Islet precursor cell (in vitro differentiated cells): ENCODE results near the gene QSOX2.

ENCODE experiments used
- DNase-seq: peaks from one replicate; pipeline ENCODE4 v3.0.0-alpha.2; 2018

Gene QSOX2

DNA sequence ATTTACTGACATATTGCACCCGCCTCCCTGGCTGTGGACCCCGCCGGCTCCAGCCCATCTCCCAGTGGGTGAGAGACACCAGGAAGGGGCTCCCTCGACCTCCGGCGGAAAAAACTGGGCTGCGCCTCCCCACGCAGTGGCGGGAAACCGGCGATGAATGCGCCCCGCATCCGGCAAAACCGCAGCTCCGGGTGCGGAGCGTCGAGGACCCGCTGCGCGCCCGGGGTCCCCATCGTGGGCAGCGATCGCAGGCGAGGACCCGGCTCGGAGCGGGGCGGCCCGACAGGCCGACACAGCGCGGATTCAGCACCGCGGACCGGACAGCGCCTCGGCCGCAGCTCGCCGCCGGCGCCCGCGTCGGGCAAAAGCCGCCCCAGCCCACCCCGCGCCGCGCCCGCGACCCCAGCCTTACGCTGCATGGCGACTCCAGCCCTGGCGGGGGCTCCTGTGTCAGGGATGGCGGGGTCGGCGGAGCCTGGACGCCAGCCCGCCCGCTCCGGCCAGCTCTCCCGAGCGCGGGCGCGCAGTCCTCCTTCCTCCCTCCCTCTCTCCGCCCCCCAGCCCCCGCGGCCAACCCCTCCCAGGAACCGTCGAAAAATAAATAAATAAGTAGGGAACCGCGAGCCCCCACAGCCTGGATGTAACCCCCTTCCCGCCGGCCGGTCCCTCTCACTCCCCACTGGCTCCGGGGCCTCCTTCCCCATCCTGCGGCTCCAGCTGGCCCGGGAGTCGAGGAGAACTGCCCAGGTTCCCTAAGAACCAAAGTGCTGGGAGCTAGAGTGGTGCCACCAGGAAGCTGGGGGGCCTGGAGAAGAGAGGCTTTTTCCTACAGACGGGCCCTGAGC, 43.8 kb downstream of the QSOX2 start:
- peak; percentile 65 for DNase-seq

DNA sequence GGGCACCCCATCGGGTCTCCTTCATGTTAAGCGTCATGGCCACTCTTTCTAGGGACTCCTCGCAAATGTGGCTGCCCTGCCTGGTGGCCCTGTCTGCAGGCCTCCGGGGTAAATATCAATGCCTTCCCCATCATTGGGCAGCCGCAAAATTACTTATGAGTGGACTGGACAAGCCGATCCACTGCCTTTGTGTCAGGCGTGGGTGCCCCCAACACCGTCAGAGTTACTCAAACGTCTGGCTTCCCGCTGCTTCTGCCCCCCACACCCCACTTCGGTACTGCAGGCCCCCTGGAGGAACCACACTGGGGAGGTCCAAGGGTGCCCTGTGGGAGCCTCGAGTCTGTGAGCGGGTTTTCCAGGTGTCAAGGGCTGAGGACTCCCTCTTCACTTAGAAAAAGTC, 44.4 kb downstream of the QSOX2 start:
- no peak for DNase-seq

DNA sequence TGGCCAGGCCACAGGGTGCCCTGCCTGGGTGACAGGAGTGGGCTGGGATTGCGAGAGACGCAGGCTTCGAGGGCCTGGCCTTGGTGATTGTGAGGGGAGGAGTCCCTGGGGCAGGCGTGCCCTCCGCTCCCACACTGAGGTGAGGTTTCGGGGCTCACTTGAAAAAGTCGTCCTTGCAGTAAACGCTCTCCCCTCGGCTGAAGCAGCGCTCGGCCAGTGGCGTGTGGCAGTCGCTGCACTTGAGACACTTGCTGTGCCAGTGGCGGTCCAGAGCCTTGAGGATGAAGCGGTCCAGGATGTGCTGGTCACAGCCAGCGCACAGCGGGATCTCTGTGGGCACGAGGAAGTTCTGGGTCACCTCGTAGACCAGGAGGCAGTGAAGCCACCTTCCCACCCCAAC, 45.2 kb downstream of the QSOX2 start:
- no peak for DNase-seq

DNA sequence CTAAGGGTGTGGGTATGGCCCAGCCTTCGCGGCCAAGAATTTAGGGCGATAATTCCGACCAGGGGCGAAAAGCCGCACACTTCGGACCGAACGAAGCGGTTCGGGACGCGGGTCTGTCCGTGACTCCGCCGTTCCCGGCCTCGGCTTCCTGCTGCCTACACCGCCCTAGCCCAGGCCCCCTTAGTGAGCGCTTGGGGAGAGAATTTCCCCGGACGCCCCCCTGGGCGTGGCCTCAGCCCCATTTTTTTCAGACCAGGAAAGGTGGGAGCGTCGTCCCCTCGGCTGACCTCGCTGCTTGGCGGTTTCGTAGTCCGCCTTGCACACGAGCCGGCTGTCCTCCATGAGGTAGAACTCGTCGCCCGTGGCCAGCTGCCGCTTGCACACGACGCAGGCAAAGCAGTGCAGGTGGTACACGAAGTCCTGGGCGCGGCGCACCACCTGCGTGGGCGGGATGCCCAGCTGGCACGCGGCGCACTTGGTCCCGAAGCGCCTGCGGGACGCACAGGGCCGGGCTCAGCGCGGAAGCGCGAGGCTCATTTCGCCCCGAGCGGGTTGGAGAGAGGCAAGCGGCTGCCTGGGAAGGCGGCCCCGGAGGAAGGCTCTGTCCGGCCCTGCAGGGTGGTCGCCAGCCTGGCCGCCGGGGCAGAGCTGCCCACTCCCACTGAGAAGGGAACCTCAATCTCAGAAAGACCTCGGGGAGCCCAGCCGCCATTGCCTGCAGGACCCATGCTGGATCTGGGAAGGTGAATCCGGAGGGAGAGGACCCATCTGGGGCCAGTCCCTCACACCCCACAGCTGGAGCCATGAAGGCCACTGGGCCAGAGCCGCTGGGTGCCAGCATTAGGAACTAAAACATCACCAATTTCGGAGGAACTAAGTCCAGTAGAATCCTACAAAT, 46.0 kb downstream of the QSOX2 start:
- no peak for DNase-seq

DNA sequence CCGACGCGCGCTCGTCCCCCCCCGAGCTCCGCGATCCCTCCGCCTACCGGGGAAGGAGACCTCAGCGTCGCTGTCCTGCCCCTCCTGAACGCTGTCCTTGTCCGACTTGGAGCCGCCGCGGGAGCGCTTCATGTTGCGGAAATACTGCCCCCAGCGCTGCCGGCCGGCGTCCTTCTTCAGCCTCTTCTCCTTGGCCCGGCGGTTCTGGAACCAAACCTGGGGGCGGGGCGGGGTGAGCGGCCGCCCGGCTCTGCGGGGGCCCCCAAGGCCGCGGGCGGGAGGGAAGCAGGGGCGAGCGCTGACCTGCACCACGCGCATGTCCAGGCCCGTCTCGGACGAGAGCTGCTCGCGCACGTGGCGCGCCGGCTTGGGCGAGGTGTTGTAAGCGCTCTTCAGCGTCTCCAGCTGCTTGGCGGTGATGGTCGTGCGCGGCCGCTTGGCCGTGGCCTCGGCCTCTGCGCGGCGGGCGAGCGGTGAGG, 47.0 kb downstream of the QSOX2 start:
- no peak for DNase-seq

DNA sequence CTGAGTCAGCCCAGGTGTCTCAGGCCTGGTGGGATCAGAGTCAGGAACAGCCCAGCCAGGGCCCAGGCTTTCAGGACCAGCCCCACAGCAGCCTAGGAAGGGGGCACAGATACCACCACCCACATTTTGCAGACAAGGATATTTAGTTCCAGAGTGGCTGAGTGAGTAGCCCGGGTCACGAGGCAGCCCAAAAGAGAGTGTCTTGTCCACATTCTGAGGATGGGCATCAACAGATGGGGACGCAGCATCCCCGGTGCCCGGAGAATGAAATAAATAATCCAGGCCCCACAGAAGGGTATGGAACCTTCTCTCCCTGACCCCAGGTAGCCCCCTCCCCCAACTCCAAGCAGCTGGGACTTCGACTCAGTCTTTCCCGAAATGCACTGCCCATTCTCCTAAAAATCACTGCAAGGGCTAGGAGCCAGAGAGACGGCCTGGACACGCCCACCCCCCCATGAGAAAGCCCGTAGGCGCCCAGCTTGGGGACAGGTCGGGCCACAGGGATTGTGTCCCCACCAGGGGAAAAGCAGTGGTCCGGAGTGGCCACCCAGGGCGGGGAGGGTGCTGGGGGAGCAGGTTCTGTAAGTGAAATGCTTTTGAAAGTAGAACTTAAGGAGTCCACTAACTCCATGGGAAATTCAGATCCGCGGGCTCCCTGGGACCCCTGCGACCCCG, 47.5 kb downstream of the QSOX2 start:
- DNase-seq = no peak

DNA sequence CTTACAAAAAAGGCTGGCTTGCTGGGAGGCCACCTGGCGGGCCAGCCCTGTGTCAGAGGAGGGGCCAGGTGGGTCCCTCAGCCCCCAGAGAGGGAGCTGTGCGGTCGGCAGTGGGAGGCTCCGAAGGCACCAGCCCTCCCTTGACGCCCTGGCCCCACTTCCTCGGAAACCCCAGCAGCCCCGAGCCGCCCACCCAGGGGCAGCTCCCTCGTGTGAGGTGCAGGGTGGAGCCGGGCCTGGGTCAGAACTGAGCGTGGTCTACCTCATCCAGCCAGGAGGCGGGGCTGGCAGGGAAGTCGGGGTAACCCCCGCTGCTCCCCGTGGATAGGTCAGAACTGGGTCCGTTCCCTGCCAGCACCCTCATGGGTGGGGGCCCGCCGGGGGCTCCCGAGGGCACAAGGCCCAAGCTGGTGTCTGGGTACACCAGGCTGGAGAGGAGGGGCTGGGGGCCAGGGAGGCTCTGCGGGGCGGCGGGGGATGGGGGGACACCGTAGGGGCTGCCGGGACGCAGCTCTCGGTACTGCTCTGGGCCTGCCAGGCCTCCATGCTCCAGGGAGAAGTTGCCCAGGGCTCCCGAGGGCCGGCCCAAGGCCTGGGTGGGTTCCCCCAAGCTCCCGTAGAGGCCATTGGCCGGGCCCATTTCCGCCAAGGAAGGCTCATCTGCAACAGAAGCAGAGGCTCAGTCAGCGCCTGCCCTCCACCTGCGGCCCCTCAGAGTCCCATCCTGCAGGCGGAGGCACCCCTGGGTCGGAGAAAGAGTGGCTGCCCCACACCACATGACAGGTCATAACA, 48.3 kb downstream of the QSOX2 start:
- no peak for DNase-seq

DNA sequence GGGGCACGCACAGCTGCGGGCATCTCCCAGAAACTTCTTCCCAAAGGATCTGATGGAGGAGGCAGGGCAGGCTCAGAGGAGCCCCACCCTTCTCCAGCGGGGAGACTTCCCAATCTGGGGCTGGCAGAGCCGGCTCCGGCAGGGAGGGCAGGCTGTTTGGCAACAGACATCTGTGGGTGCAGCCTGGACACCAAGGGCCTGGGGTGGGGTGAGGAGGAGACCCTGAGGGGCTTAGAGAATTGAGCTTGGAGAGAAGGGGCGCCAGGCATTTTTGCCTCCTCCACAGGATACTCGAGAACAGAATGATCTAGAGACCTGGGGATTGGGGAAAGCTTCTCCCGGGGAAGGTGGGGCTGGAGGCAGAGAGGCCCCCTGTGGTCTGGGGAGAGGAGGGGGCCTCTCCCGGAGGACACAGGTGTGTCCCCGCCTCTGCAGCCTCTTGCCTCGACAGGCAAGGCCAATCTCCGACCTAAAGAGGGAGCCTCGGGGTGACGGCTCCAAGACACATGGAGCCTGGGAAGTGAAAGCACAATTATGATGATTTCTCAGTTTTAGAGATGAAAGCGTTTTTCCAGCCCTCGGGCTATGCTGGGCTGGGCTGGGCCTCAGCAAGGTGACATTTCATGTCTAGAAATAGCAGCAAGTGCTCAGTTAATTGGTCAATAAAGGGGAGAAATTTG, 49.1 kb downstream of the QSOX2 start:
- DNase-seq = no peak

DNA sequence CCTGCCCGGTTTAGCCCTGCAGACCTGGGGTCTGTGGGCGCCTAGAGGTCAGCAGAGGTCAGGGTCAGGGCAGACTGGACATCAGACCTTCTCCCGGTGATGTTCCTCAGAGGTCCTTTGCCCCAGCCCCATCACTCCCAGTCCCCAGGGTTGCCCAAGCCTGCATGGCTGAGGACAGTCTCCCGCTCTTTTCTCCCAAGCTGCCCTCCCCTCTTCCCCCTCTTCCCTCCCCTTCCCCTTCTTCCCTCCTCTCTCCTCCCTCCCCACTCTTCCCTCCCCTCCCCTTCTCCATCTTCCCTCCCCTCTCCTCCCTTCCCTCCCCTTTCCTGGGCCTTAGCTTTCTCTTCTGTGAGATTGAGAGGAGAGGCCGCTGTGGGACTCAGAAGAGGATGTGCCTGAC, 51.1 kb downstream of the QSOX2 start:
- DNase-seq = no peak

DNA sequence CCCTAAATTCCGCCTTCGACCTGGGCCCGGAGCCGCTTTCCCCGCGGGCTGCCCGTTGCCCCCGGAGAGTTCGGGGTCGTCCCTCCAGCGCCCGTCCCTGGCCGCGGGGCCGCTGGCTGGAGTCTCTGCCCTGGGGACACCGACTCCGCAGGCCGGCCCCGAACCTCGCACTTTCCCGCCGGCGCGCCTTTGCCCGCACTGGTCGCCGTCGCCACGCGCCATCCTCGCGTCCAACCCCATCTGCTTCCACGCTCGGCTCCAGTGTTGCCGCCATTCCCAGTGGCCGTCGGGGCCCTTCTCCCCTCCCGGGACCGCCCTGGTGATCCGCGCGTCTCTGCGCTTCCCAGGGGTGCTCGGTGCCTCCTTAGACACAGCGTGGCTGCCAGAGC, 51.7 kb downstream of the QSOX2 start:
- DNase-seq = no peak

DNA sequence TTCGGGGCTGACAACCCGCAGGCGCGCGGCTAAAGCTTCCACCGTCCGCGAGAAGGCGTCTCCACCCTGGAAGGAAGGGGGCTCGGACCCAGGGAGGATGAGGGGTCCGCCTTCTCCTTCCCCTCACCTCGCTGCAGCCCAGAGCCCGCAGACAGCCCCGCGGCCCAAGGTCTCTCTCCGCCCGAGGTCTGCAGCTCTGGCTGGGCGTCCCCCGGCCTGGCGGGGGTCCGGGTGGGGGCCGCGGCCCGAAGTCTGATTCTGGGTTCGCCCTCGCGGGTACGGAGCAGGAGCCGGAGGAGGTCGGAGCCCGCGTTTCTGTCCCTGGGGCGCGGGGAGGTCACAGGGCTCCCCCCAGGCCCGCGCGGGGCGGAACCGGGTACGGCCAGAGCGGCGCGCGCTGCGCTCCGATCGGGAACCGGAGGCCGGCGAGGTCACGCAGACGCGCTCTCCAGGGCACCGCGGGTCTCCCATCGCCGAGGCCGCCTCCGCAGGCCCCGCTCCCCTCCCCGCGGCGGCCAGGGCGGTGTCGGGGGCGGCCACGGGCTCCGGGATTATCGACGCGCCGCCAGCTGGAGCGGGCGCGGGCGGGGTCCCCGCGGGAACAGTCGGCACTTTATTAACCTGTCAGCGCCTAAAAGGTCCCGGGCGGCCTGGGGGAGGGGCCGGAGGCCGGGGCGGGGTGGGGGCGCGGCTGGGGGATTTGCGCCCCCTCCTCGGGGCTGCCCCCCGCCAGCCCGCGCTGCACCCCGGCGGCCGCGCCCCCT, 52.3 kb downstream of the QSOX2 start:
- DNase-seq = no peak

DNA sequence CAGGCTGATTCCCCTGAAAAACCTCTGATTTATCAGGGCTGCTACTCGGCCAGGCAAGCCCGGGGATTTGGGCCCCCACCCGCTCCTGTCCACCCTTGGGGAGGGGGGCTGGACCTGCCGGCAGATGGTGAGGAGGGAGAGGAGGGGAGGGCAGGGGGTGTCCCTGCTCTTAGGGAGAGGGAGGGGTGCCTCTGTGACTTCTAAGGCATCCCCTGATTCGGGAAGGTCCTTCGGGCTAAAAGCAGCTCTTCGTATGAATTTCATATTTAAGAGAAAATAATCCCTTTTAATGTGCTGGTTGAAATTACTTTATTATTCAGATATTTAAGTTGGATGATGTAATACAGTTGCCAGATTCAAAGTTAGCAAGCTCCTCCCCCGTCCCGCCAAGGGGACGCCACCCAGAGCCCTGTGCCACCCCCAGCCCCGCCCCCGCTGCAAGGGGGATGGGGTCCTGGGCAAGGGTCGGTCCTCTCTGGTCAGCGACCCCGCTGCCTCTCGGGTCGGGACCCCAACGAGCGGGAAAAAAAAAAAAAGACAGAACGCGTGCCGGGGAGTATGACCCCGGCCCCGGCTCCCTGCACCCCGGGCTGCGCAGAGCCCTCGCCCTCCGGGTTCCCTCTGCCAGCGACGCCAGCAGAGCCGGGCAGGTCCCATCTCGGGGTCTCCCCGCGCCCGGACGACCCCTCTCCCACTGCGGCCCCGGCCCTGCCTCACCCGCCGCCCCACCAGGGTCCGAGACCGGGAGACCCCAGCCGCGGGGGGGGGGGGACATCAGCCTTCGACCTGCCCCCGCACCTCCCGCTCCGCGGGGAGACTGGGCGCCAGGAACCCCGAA, 53.1 kb downstream of the QSOX2 start:
- DNase-seq = no peak

DNA sequence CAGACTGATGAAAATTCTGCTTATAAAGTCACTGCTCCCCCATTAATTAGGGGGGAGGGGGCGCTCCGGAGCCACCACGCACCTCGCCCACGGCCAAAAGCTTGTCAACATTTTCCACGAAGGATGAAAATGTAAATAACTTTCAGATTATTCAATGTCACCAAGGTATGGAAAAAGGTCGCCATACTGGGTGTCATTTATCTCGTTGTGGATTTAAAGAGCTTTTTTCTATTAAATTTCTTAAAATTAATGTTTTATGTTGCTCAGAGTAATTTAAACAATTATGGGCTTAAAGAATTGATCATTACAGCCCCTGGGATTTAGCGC, 53.7 kb downstream of the QSOX2 start:
- DNase-seq = no peak

DNA sequence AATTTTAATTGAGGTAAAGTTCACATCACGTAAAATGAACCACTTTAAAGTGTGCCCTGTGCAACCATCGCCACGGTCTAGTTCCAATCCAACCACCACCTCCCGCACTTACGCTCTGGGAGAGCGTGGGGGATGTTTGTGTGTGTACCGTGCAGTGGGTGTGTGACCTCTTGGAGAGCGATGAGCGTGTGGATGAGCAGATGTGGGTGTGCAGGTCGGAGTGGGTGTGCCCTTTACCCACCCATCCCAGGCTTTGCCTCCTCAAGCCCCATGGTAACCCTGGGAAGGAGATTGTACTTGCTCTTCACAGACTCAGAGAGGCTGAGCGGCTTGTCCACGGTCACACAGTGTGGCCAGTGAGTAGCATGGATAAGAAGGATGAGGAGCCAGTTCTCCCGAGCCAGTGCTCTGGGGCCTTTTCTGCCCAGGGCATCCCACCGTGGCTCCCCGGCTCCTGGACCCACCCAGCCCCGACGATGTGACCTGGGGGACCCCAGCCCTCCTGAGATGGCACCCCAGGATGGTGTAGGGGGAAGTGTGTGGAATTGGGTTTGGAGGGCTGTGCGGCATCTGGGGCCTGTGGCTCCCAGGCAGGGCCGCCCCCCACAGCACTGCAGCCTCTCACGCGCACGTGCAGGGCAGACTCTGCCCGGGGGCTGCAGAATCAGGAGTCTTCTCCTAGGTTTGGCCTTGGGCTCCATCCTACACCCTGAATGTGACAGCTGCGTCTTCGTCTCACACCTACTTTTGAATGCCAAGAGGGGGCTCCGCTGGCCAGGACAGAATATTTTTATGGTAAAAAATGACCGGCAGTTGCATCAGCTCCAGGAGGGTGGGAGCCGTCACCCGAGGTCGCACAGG, 54.3 kb downstream of the QSOX2 start:
- DNase-seq = no peak

DNA sequence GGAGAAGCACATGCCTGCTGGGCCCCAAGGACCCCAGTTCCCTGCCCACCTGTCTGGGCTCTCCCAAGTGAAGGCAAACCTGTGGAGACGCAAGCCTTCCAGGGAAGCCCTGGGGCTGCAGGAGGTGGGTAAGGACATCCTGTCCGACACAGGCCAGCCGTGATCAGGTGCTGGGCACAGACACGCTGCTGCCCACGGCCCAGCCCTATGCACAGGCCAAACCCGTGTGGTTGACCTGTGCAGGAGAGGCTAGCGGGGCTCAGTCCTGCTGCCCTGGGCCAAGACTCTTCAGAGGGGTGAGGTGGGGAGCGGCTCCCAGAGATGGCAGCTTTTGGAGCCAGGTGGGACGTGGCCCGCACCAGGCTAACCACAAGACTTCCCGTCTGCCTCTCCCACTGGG, 55.0 kb downstream of the QSOX2 start:
- DNase-seq = no peak

DNA sequence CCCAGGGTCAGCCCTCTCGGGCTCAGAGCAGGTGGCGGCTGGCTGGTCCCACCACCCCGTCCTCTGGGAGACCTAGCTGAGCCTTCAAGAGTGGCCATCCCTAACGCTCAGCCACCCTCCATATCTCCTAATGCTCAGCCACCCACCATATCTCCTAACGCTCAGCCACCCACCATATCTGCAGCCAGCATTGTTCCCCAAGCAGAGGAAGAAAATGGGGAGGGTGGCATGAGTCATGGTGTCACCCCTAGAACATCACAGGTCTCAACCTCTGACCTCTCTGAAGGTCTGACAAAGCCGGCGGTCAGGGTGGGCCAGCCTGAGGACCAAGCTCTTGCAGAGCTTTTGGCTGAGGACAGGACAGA, 55.4 kb downstream of the QSOX2 start:
- no peak for DNase-seq

DNA sequence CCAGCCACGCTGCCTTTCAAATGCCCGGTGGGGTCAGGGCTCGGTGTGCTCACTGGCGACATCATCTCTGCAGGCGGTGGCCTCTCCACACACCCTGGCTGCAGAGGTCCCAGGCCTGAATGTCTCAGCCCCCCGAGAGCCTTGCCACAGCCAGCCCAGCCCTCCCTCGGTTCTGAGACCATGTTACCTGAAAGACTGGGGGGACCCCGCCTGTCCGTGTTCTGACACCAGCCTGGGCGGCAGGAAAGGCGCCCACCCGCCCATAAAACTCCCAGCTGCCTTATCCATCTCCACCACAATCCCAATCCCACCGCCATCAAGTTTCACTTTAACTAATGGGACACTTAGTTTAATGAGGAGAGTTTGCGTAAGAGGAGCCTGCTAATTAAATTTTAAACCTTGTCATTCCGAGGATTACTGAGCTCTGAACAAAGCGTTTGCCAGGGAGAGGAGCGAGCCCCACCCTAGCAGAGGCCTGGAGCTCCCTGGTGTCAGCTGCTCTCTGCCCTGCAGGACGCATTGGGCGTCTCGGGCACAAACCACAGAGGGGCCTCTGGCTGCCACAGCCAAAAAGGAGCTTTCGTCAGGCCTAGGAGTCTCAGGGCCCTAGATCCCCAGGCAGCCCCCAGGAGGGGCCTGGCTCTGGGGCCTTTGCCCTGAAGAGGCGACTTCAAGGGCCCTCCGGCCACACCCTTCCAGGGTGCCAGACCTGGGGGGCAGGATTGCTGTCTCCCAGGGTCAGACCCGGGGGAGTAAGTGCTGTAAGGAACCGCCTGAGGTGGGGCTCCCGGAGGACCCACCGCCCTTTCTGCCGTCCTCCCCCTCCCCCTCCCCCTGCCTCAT, 56.0 kb downstream of the QSOX2 start:
- DNase-seq = no peak
